Measurements from ENCODE around the gene TMPRSS13.
A peak's percentile ranks its signal among the peaks of the same experiment; 100 is the strongest.

TMPRSS13 gene

DNA sequence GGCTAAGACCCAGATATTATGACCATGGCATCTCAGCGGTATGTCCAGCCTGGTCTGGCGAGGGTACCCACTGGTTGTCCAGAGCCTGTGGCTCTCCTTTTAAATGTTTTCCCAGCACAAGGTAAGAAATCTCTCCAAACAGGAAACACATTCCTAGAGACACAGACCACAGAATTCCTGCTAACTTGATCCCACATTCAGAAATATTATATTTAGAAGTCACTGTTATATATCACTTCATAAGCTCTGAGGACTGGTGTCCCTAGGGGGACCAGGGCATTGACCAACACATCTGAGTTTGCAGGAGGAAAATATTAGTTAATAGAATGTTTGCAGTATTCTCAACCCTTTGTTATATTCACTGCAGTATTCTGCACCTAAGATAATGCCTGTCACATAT is 23.1 kb downstream of the TMPRSS13 start:
- Histone ChIP-seq H3K4me2 (ENCODE audit: low read length) (no peak overlapping the region), H3K36me3 (ENCODE audit: control insufficient read depth, insufficient read depth, low read length) (no peaks in the 10 kb centered on the region), H3K4me3 (ENCODE audit: low read length) (no peak overlapping the region), H3K9ac (ENCODE audit: low read length) (no peak overlapping the region), H2AK5ac (ENCODE audit: low read length) (no peak overlapping the region), H3K27ac (ENCODE audit: low read depth, low read length) (no peak overlapping the region), H2BK5ac (ENCODE audit: low read length) (no peak overlapping the region), H3K4ac (ENCODE audit: low read depth, low read length) (no peak overlapping the region), H3K4me1 (ENCODE audit: control insufficient read depth, low read depth, low read length) (peaks cover 5% of the 10 kb centered on the region), H3K79me1 (ENCODE audit: low read length) (no peaks in the 10 kb centered on the region), H2BK15ac (replicated peaks; ENCODE audit: low read depth) (no peak overlapping the region), H3K56ac (ENCODE audit: low read length) (no peak overlapping the region), H4K8ac (ENCODE audit: low read depth, low read length) (no peak overlapping the region), H4K5ac (ENCODE audit: low read length) (no peak overlapping the region), H3K79me2 (ENCODE audit: control insufficient read depth, insufficient read depth, low read length) (no peaks in the 10 kb centered on the region), H3K27me3 (ENCODE audit: insufficient read depth, low read length, poor library complexity) (no peaks in the 10 kb centered on the region), H3K18ac (ENCODE audit: low read length) (no peak overlapping the region), H2BK120ac (ENCODE audit: low read depth, low read length) (no peak overlapping the region), H3K23ac (ENCODE audit: low read length) (no peak overlapping the region)
- DNase-seq, result no peak
- WGBS (ENCODE audit: extremely low coverage, insufficient coverage, low lambda C conversion rate), result no CpG with 5 or more reads among the region's 2 CpGs

DNA sequence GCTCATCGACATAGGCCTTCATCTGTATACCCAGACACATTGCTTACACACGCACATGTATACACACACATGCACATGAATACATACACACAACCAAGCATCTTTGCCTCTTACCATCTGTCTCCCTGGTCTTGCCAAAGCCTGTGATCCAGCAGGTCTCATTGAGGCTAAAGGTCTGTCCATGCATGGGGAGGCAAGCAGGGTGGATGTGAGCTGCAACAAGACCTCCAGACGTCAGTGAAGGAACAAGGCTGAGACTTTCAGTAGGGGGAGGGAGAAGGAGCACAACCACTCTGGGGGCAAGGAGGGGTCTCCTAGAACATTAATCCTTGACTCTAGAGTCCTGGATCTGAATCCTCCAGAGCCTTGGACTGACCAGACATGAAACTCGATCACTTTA is 23.7 kb downstream of the TMPRSS13 start:
- no peak overlapping the region for H4K5ac ChIP-seq (ENCODE audit: low read length)
- peaks cover 5% of the 10 kb centered on the region for H3K4me1 ChIP-seq (ENCODE audit: control insufficient read depth, low read depth, low read length)
- H2AK5ac ChIP-seq (ENCODE audit: low read length), result no peak overlapping the region
- WGBS (ENCODE audit: extremely low coverage, insufficient coverage, low lambda C conversion rate), result no CpG with 5 or more reads among the region's 4 CpGs
- no peak overlapping the region for H3K4me3 ChIP-seq (ENCODE audit: low read length)
- no peak overlapping the region for H3K23ac ChIP-seq (ENCODE audit: low read length)
- H3K56ac ChIP-seq (ENCODE audit: low read length), result no peak overlapping the region
- no peak overlapping the region for H2BK5ac ChIP-seq (ENCODE audit: low read length)
- no peaks in the 10 kb centered on the region for H3K79me1 ChIP-seq (ENCODE audit: low read length)
- no peaks in the 10 kb centered on the region for H3K27me3 ChIP-seq (ENCODE audit: insufficient read depth, low read length, poor library complexity)
- H3K4ac ChIP-seq (ENCODE audit: low read depth, low read length), result no peak overlapping the region
- no peak overlapping the region for H3K9ac ChIP-seq (ENCODE audit: low read length)
- no peak overlapping the region for H2BK15ac ChIP-seq (replicated peaks; ENCODE audit: low read depth)
- DNase-seq, result no peak
- H3K4me2 ChIP-seq (ENCODE audit: low read length), result no peak overlapping the region
- no peak overlapping the region for H3K27ac ChIP-seq (ENCODE audit: low read depth, low read length)
- no peaks in the 10 kb centered on the region for H3K36me3 ChIP-seq (ENCODE audit: control insufficient read depth, insufficient read depth, low read length)
- H3K79me2 ChIP-seq (ENCODE audit: control insufficient read depth, insufficient read depth, low read length), result no peaks in the 10 kb centered on the region
- H4K8ac ChIP-seq (ENCODE audit: low read depth, low read length), result no peak overlapping the region
- H3K18ac ChIP-seq (ENCODE audit: low read length), result no peak overlapping the region
- no peak overlapping the region for H2BK120ac ChIP-seq (ENCODE audit: low read depth, low read length)

DNA sequence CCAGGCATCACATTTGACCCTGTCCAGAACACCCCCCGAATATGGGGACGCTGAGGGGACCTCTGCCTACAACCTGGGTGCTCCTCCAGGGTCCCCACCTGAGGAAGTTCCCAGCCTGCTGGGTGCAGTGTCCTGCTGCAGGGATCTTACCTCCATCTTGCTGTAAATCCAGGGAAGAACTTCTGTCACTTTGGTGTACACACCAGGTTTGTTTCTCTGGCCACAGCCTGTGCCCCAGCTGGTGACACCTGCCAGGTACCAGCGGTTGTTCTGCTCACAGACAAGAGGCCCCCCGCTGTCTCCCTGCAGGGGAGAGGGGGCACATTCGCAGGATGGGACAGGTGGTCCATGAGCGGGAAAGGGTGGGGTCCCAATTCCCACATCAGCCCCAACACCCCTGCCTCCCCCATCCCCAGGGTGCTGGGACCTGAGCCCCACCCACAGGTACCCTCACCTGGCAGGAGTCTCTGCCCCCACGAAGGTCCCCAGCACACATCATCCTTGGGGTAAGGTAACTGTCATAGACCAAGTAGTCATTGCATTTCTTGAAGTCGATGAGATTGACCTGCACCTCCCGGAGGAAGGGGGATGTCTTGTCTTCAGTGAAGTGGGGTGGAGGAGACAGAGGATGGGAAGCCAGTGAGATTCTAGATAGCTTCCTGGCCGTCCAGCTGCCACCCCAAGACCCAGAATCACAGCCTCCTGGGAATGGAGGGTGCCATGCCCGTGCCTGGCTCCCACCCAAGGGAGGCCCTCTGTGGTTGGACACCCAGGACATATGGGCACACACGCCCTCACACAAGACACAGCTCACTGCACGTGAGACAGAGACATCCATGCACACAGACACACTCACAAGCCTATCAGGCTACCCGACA is 25.5 kb downstream of the TMPRSS13 start:
- WGBS (ENCODE audit: extremely low coverage, insufficient coverage, low lambda C conversion rate), result no CpG with 5 or more reads among the region's 14 CpGs
- Histone ChIP-seq H3K79me1 (ENCODE audit: low read length) (no peaks in the 10 kb centered on the region), H4K8ac (ENCODE audit: low read depth, low read length) (no peak overlapping the region), H3K36me3 (ENCODE audit: control insufficient read depth, insufficient read depth, low read length) (no peaks in the 10 kb centered on the region), H3K4ac (ENCODE audit: low read depth, low read length) (no peak overlapping the region), H4K5ac (ENCODE audit: low read length) (no peak overlapping the region), H2BK15ac (replicated peaks; ENCODE audit: low read depth) (no peak overlapping the region), H3K27ac (ENCODE audit: low read depth, low read length) (no peak overlapping the region), H2BK5ac (ENCODE audit: low read length) (no peak overlapping the region), H3K4me2 (ENCODE audit: low read length) (no peak overlapping the region), H3K27me3 (ENCODE audit: insufficient read depth, low read length, poor library complexity) (no peaks in the 10 kb centered on the region), H3K9ac (ENCODE audit: low read length) (no peak overlapping the region), H2AK5ac (ENCODE audit: low read length) (peak overlapping the region; percentile 40), H3K23ac (ENCODE audit: low read length) (no peak overlapping the region), H3K4me1 (ENCODE audit: control insufficient read depth, low read depth, low read length) (peaks cover 5% of the 10 kb centered on the region), H3K4me3 (ENCODE audit: low read length) (no peak overlapping the region), H3K79me2 (ENCODE audit: control insufficient read depth, insufficient read depth, low read length) (no peaks in the 10 kb centered on the region), H3K18ac (ENCODE audit: low read length) (no peak overlapping the region), H3K56ac (ENCODE audit: low read length) (no peak overlapping the region), H2BK120ac (ENCODE audit: low read depth, low read length) (no peak overlapping the region)
- DNase-seq, result no peak

DNA sequence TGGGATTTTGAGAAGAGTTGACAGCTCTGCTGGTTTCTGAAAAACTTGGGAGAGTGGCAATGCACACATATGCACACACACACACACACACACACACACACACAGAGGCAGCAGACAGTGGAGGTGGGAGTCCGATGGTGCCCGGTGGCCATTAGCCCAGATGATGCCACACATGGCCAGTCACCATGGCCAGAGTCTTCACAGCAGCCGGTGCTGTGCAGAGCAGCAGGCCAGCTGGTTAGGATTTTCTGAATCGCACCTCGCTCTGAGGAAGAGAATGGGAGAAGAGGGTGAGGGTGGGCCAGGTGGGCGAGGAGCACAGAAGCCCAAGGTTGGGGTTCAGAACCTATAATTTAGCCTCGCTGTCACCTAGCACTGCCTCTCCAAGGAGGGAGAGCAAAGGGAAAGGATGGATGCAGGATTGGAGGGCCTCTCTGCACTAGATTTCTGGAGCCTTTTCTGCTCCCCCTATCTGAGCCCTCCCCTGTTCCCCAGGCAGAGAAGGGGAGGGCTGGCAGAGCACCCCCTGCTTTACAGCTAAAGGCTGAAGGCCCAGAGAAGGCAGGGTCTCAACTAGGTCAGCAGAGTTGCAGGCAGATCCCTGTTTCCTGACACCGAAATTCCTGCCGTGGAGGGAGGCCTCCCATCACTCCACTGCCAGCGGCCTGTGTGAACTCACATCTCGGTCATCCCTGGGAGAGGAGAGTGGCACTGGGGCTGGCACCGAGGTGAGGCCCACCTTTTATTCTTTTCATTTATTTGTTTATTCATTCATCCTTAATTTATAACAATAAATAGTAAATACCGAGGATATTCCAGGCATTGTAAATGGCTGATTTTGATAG is 27.0 kb downstream of the TMPRSS13 start:
- H3K79me2 ChIP-seq (ENCODE audit: control insufficient read depth, insufficient read depth, low read length), result no peaks in the 10 kb centered on the region
- no peak overlapping the region for H2BK15ac ChIP-seq (replicated peaks; ENCODE audit: low read depth)
- H4K8ac ChIP-seq (ENCODE audit: low read depth, low read length), result no peak overlapping the region
- H2AK5ac ChIP-seq (ENCODE audit: low read length), result no peak overlapping the region
- H3K56ac ChIP-seq (ENCODE audit: low read length), result no peak overlapping the region
- no peak overlapping the region for H3K4me3 ChIP-seq (ENCODE audit: low read length)
- H2BK120ac ChIP-seq (ENCODE audit: low read depth, low read length), result no peak overlapping the region
- DNase-seq, result no peak
- H3K23ac ChIP-seq (ENCODE audit: low read length), result no peak overlapping the region
- H3K79me1 ChIP-seq (ENCODE audit: low read length), result no peaks in the 10 kb centered on the region
- no peak overlapping the region for H3K9ac ChIP-seq (ENCODE audit: low read length)
- no CpG with 5 or more reads among the region's 13 CpGs for WGBS (ENCODE audit: extremely low coverage, insufficient coverage, low lambda C conversion rate)
- no peak overlapping the region for H3K4me2 ChIP-seq (ENCODE audit: low read length)
- H3K18ac ChIP-seq (ENCODE audit: low read length), result no peak overlapping the region
- no peak overlapping the region for H3K27ac ChIP-seq (ENCODE audit: low read depth, low read length)
- no peaks in the 10 kb centered on the region for H3K36me3 ChIP-seq (ENCODE audit: control insufficient read depth, insufficient read depth, low read length)
- no peak overlapping the region for H3K4ac ChIP-seq (ENCODE audit: low read depth, low read length)
- H2BK5ac ChIP-seq (ENCODE audit: low read length), result no peak overlapping the region
- H3K4me1 ChIP-seq (ENCODE audit: control insufficient read depth, low read depth, low read length), result no peaks in the 10 kb centered on the region
- H4K5ac ChIP-seq (ENCODE audit: low read length), result no peak overlapping the region
- no peaks in the 10 kb centered on the region for H3K27me3 ChIP-seq (ENCODE audit: insufficient read depth, low read length, poor library complexity)

DNA sequence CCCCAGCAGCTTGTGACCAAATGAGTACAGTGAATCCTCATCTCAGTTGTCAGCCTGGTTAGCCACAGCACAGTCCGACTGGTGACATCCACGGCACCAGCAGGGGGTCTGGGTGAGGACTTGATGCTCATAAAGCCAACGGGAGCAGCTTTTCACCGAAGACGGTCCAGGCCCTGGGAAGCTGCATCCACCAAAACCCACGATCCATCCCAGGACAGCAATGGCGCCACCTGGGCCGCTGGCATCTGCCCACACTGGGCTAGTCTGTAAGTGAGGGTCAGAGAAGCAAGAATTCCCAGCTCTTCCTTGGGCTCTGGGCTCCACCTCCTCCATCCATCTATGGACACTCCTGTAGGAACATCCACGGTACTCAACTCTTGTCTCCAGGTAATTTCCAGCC is 27.6 kb downstream of the TMPRSS13 start:
- Histone ChIP-seq H3K4me1 (ENCODE audit: control insufficient read depth, low read depth, low read length) (no peaks in the 10 kb centered on the region), H4K8ac (ENCODE audit: low read depth, low read length) (no peak overlapping the region), H3K79me2 (ENCODE audit: control insufficient read depth, insufficient read depth, low read length) (no peaks in the 10 kb centered on the region), H2BK15ac (replicated peaks; ENCODE audit: low read depth) (no peak overlapping the region), H2AK5ac (ENCODE audit: low read length) (no peak overlapping the region), H4K5ac (ENCODE audit: low read length) (no peak overlapping the region), H3K4ac (ENCODE audit: low read depth, low read length) (no peak overlapping the region), H2BK5ac (ENCODE audit: low read length) (no peak overlapping the region), H2BK120ac (ENCODE audit: low read depth, low read length) (no peak overlapping the region), H3K4me2 (ENCODE audit: low read length) (no peak overlapping the region), H3K4me3 (ENCODE audit: low read length) (no peak overlapping the region), H3K18ac (ENCODE audit: low read length) (no peak overlapping the region), H3K9ac (ENCODE audit: low read length) (no peak overlapping the region), H3K27ac (ENCODE audit: low read depth, low read length) (no peak overlapping the region), H3K36me3 (ENCODE audit: control insufficient read depth, insufficient read depth, low read length) (no peaks in the 10 kb centered on the region), H3K27me3 (ENCODE audit: insufficient read depth, low read length, poor library complexity) (no peaks in the 10 kb centered on the region), H3K79me1 (ENCODE audit: low read length) (no peaks in the 10 kb centered on the region), H3K56ac (ENCODE audit: low read length) (no peak overlapping the region), H3K23ac (ENCODE audit: low read length) (no peak overlapping the region)
- WGBS (ENCODE audit: extremely low coverage, insufficient coverage, low lambda C conversion rate), result no CpG with 5 or more reads among the region's 9 CpGs
- DNase-seq, result no peak
